ENCODE results near the gene AOC3. TPM values are rescaled to one million over a fixed set of nuclear protein-coding genes. Genes with fewer than 3 reads are reported as not detected.
A peak's percentile ranks its signal among the peaks of the same experiment; 100 is the strongest.

AOC3 gene
- total and polyA plus RNA-seq, 2 of the 13 experiments (the other 11 are each of a cell fraction or from before 2014, with no cell fraction given), result 8.7 to 51.7 TPM

DNA sequence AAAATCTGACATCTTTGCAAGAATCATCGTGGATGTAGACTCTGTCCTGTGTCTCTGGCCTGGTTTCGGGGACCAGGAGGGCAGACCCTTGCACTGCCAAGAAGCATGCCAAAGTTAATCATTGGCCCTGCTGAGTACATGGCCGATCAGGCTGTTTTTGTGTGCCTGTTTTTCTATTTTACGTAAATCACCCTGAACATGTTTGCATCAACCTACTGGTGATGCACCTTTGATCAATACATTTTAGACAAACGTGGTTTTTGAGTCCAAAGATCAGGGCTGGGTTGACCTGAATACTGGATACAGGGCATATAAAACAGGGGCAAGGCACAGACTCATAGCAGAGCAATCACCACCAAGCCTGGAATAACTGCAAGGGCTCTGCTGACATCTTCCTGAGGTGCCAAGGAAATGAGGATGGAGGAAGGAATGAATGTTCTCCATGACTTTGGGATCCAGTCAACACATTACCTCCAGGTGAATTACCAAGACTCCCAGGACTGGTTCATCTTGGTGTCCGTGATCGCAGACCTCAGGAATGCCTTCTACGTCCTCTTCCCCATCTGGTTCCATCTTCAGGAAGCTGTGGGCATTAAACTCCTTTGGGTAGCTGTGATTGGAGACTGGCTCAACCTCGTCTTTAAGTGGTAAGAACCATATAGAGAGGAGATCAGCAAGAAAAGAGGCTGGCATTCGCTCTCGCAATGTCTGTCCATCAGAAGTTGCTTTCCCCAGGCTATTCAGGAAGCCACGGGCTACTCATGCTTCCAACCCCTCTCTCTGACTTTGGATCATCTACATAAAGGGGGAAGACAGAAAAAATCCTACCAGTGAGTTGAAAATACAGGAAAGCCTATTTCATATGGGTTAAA lies 49.7 kb downstream of the AOC3 start, which contains the start of gene G6PC1 (continued):
- TF ChIP-seq, protein P1, sequence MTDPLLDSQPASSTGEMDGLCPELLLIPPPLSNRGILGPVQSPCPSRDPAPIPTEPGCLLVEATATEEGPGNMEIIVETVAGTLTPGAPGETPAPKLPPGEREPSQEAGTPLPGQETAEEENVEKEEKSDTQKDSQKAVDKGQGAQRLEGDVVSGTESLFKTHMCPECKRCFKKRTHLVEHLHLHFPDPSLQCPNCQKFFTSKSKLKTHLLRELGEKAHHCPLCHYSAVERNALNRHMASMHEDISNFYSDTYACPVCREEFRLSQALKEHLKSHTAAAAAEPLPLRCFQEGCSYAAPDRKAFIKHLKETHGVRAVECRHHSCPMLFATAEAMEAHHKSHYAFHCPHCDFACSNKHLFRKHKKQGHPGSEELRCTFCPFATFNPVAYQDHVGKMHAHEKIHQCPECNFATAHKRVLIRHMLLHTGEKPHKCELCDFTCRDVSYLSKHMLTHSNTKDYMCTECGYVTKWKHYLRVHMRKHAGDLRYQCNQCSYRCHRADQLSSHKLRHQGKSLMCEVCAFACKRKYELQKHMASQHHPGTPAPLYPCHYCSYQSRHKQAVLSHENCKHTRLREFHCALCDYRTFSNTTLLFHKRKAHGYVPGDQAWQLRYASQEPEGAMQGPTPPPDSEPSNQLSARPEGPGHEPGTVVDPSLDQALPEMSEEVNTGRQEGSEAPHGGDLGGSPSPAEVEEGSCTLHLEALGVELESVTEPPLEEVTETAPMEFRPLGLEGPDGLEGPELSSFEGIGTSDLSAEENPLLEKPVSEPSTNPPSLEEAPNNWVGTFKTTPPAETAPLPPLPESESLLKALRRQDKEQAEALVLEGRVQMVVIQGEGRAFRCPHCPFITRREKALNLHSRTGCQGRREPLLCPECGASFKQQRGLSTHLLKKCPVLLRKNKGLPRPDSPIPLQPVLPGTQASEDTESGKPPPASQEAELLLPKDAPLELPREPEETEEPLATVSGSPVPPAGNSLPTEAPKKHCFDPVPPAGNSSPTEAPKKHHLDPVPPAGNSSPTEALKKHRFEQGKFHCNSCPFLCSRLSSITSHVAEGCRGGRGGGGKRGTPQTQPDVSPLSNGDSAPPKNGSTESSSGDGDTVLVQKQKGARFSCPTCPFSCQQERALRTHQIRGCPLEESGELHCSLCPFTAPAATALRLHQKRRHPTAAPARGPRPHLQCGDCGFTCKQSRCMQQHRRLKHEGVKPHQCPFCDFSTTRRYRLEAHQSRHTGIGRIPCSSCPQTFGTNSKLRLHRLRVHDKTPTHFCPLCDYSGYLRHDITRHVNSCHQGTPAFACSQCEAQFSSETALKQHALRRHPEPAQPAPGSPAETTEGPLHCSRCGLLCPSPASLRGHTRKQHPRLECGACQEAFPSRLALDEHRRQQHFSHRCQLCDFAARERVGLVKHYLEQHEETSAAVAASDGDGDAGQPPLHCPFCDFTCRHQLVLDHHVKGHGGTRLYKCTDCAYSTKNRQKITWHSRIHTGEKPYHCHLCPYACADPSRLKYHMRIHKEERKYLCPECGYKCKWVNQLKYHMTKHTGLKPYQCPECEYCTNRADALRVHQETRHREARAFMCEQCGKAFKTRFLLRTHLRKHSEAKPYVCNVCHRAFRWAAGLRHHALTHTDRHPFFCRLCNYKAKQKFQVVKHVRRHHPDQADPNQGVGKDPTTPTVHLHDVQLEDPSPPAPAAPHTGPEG (CRISPR knock-in tag; IDR thresholded peaks at IDR 0.05), result no peak
- TF ChIP-seq HMG20B (CRISPR knock-in tag; conservative IDR thresholded peaks at IDR 0.05), result no peak
- no peak for TF ChIP-seq ZNF83 (CRISPR knock-in tag; IDR thresholded peaks at IDR 0.05; ENCODE audit: borderline replicate concordance)
- TF ChIP-seq, protein P2, sequence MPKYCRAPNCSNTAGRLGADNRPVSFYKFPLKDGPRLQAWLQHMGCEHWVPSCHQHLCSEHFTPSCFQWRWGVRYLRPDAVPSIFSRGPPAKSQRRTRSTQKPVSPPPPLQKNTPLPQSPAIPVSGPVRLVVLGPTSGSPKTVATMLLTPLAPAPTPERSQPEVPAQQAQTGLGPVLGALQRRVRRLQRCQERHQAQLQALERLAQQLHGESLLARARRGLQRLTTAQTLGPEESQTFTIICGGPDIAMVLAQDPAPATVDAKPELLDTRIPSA (CRISPR knock-in tag; IDR thresholded peaks at IDR 0.05; ENCODE audit: borderline replicate concordance), result no peak
- no peak for TF ChIP-seq AGO1 (IDR thresholded peaks at IDR 0.05; ENCODE audit: low read depth, low read length, poor library complexity, severe bottlenecking)
- TF ChIP-seq, protein P3, sequence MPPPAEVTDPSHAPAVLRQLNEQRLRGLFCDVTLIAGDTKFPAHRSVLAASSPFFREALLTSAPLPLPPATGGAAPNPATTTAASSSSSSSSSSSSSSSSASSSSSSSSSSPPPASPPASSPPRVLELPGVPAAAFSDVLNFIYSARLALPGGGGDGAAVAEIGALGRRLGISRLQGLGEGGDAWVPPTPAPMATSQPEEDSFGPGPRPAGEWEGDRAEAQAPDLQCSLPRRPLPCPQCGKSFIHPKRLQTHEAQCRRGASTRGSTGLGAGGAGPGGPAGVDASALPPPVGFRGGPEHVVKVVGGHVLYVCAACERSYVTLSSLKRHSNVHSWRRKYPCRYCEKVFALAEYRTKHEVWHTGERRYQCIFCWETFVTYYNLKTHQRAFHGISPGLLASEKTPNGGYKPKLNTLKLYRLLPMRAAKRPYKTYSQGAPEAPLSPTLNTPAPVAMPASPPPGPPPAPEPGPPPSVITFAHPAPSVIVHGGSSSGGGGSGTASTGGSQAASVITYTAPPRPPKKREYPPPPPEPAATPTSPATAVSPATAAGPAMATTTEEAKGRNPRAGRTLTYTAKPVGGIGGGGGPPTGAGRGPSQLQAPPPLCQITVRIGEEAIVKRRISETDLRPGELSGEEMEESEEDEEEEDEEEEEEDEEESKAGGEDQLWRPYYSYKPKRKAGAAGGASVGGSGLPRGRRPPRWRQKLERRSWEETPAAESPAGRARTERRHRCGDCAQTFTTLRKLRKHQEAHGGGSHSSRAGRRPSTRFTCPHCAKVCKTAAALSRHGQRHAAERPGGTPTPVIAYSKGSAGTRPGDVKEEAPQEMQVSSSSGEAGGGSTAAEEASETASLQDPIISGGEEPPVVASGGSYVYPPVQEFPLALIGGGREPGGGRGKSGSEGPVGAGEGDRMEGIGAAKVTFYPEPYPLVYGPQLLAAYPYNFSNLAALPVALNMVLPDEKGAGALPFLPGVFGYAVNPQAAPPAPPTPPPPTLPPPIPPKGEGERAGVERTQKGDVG (CRISPR knock-in tag; IDR thresholded peaks at IDR 0.05; ENCODE audit: borderline replicate concordance), result no peak
- no peak; the same call in 1 of the 2 replicates for TF ChIP-seq REPIN1 (CRISPR knock-in tag; IDR thresholded peaks at IDR 0.05; ENCODE audit: borderline replicate concordance, low read depth)
- no peak for TF ChIP-seq ZNF382 (CRISPR knock-in tag; IDR thresholded peaks at IDR 0.05; ENCODE audit: borderline replicate concordance)
- no peak for TF ChIP-seq TCF12 (IDR thresholded peaks at IDR 0.05)
- TF ChIP-seq TCF12 (CRISPR knock-in tag; IDR thresholded peaks at IDR 0.05), result peak; percentile 12; the same call in 1 of the 2 replicates
- no peak; the same call in 1 of the 2 replicates for TF ChIP-seq NFIC (IDR thresholded peaks at IDR 0.05; ENCODE audit: low read length)
- TF ChIP-seq, protein P4, sequence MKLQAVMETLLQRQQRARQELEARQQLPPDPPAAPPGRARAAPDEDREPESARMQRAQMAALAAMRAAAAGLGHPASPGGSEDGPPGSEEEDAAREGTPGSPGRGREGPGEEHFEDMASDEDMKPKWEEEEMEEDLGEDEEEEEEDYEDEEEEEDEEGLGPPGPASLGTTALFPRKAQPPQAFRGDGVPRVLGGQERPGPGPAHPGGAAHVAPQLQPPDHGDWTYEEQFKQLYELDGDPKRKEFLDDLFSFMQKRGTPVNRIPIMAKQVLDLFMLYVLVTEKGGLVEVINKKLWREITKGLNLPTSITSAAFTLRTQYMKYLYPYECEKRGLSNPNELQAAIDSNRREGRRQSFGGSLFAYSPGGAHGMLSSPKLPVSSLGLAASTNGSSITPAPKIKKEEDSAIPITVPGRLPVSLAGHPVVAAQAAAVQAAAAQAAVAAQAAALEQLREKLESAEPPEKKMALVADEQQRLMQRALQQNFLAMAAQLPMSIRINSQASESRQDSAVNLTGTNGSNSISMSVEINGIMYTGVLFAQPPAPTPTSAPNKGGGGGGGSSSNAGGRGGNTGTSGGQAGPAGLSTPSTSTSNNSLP (IDR thresholded peaks at IDR 0.05; ENCODE audit: low read depth, low read length), result peak; percentile 97
- peak; percentile 39; the same call in 1 of the 2 replicates for TF ChIP-seq STAT5B (CRISPR knock-in tag; IDR thresholded peaks at IDR 0.05)
- peak; percentile 78; the same call in 1 of the 2 replicates for TF ChIP-seq FOXJ3 (CRISPR knock-in tag; IDR thresholded peaks at IDR 0.05; ENCODE audit: borderline replicate concordance)
- TF ChIP-seq ISX (CRISPR knock-in tag; conservative IDR thresholded peaks at IDR 0.05), result no peak
- no peak for TF ChIP-seq RBAK (CRISPR knock-in tag; IDR thresholded peaks at IDR 0.05)
- no peak for TF ChIP-seq SATB2 (CRISPR knock-in tag; IDR thresholded peaks at IDR 0.05)

Measured in HepG2 (cell line).